Transverse colon (tissue), 4 donors: ENCODE results near the gene MOB2. TPM values are rescaled to one million over a fixed set of nuclear protein-coding genes. Genes with fewer than 3 reads are reported as not detected.

Experiments used
- DNase-seq: peaks from one replicate; pipeline ENCODE4 v3.0.0-alpha.2; 2019
- H3K27ac ChIP-seq, 4 donors: fragments of 200-600 bp; sonication (generic); 2 replicates each; pipeline ENCODE4 v1.5.1; 2016 to 2018; ENCODE audit warnings: inconsistent platforms in 4 of 4
- H3K27me3 ChIP-seq: fragments of 200-600 bp; sonication (generic); 2 replicates; pipeline ENCODE4 v1.5.1; 2017; ENCODE audit warnings: inconsistent platforms
- H3K36me3 ChIP-seq, 4 donors: fragments of 200-600 bp; sonication (generic); 2 replicates each; pipeline ENCODE4 v1.5.1; 2017 to 2019; ENCODE audit warnings: inconsistent platforms in 4 of 4
- H3K4me1 ChIP-seq, 4 donors: fragments of 200-600 bp; sonication (generic); 2 replicates each; pipeline ENCODE4 v1.5.1; 2017 to 2020; ENCODE audit warnings: inconsistent platforms in 4 of 4
- H3K4me3 ChIP-seq, 4 donors: fragments of 200-600 bp; sonication (generic); 1 replicate in 1 of 4; 2 replicates in 3 of 4; pipeline versions ENCODE4 v1.5.1 to v1.6.1; 2017 to 2019; ENCODE audit warnings: inconsistent platforms in 4 of 4
- H3K9me3 ChIP-seq, 2 donors: fragments of 200-600 bp; sonication (generic); 2 replicates each; pipeline ENCODE4 v1.5.1; 2017 to 2019; ENCODE audit warnings: inconsistent platforms in 2 of 2
- CTCF ChIP-seq, 5 experiments: fragments of 200-600 bp in 3 of 5; fragments of 450-650 bp in 2 of 5; sonication (generic) in 3 of 5; IDR thresholded peaks; 1 replicate in 2 of 5; 2 replicates in 3 of 5; pipeline ENCODE4 v1.5.1; 2016 to 2017; ENCODE audit warnings: antibody characterized with exemption in 5 of 5, inconsistent platforms in 3 of 5, mild to moderate bottlenecking in 2 of 5, moderate library complexity in 1 of 5
- EP300 ChIP-seq: sonication (generic); formaldehyde crosslinking; IDR thresholded peaks from one replicate; pipeline ENCODE4 v1.6.1; 2017; ENCODE audit warnings: antibody characterized with exemption, low read depth
- POLR2A ChIP-seq: fragments of 450-650 bp; IDR thresholded peaks from one replicate; pipeline ENCODE4 v1.6.1; 2016; ENCODE audit warnings: antibody characterized with exemption, mild to moderate bottlenecking, moderate library complexity
- POLR2AphosphoS5 ChIP-seq, 3 donors: sonication (generic); formaldehyde crosslinking; IDR thresholded peaks; one replicate each; pipeline ENCODE4 v1.6.1; 2016; ENCODE audit warnings: antibody characterized with exemption in 3 of 3
- WGBS, 2 donors: methylation state at CpG; one replicate each; pipeline ENCODE4 v1.1.5; 2018; ENCODE audit warnings: low coverage in 1 of 2; 5-methylcytosine and 5-hydroxymethylcytosine counted together
- in situ Hi-C, 4 donors: fragments of 200-750 bp; cut with MboI; loops; one replicate each; pipeline versions ENCODE4 v1.15.0 to v1.15.1; 2017; ENCODE audit warnings: low sequenced_read_pairs in 3 of 4, low pct_ligation_motif_present in 1 of 4, low pct_unique_long_range_greater_than_20kb in 1 of 4
- intact Hi-C: fragments of 100-400 bp; cut with DNase I; formaldehyde crosslinking; loops from one replicate; pipeline ENCODE4 v1.15.1; 2023; ENCODE audit warnings: low total_unique reads
- total RNA-seq, 4 donors: library from RNA; depleted of rRNA; stranded (reverse); fragments of >200 nt; gene quantifications; one replicate each; pipeline ENCODE4 v1.1.0, GENCODE V29; 2016

MOB2 gene
- total RNA-seq, 4 donors from 2014 or later: 22.8 to 56.7 (median 42.4) TPM

- Histone ChIP-seq H3K9me3 (no peaks in the 10 kb centered on the region), H3K4me1 (peaks cover 48 to 84% (median 59%) of the 10 kb centered on the region in 4 donors), H3K4me3 (no peak overlapping the region), H3K27ac (peak overlapping the region; percentile 81 to 92 (median 84)), H3K36me3 (peaks cover 0 to 16% (median 7%) of the 10 kb centered on the region in 4 donors), H3K27me3 (no peaks in the 10 kb centered on the region)
- TF ChIP-seq EP300 (no peak), POLR2AphosphoS5 (IDR thresholded peaks at IDR 0.05) (no peak), POLR2A (no peak), CTCF (IDR thresholded peaks at IDR 0.05) (no peak)
- no peak for DNase-seq
- WGBS, 2 donors: 77% methylated on average over 32 of the region's 32 CpGs; no CpG with 5 or more reads in 1 of the 2 donors
- in situ Hi-C loops: no loop called here
- intact Hi-C loops: no loop called here
These were observed 3.8 kb downstream of the MOB2 start for GRCh38 chr11:1482581-1483444.

DNA sequence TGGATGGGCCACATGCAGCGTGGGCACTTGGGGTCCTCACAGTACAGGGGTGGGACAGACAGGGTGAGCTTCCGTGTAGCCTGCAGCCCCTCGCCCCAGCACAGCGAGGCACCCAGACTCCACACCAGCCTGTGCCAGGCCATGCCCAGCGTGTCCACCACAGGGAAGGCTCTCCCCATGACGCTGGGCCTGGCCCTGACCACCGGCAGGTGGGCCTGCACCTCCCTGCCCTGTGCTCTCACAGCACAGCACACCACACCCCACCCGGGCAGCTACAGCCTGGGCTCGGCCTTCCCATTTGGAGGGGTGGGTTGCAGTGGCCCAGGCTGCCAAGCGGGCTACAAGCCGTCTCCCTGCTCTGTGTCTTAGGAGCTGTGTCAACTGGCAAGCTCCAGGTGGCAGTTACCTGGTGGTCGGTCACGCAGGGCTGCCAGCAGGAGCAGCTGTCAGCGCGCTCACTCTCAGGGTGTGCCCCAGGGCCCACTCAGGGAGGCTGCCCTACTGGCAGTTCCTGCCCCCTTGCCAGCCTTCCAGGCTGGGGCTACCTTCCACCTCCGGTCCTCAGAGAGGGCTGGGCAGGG is 4.6 kb downstream of the MOB2 start:
- DNase-seq: no peak
- 86% methylated on average over 11 of the region's 16 CpGs; no CpG with 5 or more reads in 1 of the 2 donors for WGBS, 2 donors
- intact Hi-C loops (no loop called here), in situ Hi-C loops (no loop called here)
- Histone ChIP-seq H3K27ac (peak overlapping the region; percentile 81 to 92 (median 84)), H3K4me3 (no peak overlapping the region), H3K4me1 (peaks cover 39 to 75% (median 51%) of the 10 kb centered on the region in 4 donors), H3K36me3 (peaks cover 0 to 16% (median 8%) of the 10 kb centered on the region in 4 donors), H3K27me3 (no peaks in the 10 kb centered on the region), H3K9me3 (no peaks in the 10 kb centered on the region)
- no peak for TF ChIP-seq EP300
- no peak for TF ChIP-seq POLR2A
- TF ChIP-seq CTCF (IDR thresholded peaks at IDR 0.05): no peak
- no peak for TF ChIP-seq POLR2AphosphoS5 (IDR thresholded peaks at IDR 0.05)

- Histone ChIP-seq H3K4me1 (peaks cover 34 to 70% (median 46%) of the 10 kb centered on the region in 4 donors), H3K36me3 (peaks cover 0 to 17% (median 8%) of the 10 kb centered on the region in 4 donors), H3K27ac (peak overlapping the region; percentile 81 to 92 (median 84)), H3K27me3 (no peaks in the 10 kb centered on the region), H3K9me3 (no peaks in the 10 kb centered on the region), H3K4me3 (no peak overlapping the region)
- intact Hi-C loops: no loop called here
- in situ Hi-C loops: no loop called here
- DNase-seq: no peak
- 66 to 75% methylated on average over 2 of the region's 2 CpGs for WGBS, 2 donors
- no peak for TF ChIP-seq POLR2A
- TF ChIP-seq POLR2AphosphoS5 (IDR thresholded peaks at IDR 0.05): peak in 1 of 3 donors; percentile 6
These were observed 5.1 kb downstream of the MOB2 start for GRCh38 chr11:1481483-1481825.

DNA sequence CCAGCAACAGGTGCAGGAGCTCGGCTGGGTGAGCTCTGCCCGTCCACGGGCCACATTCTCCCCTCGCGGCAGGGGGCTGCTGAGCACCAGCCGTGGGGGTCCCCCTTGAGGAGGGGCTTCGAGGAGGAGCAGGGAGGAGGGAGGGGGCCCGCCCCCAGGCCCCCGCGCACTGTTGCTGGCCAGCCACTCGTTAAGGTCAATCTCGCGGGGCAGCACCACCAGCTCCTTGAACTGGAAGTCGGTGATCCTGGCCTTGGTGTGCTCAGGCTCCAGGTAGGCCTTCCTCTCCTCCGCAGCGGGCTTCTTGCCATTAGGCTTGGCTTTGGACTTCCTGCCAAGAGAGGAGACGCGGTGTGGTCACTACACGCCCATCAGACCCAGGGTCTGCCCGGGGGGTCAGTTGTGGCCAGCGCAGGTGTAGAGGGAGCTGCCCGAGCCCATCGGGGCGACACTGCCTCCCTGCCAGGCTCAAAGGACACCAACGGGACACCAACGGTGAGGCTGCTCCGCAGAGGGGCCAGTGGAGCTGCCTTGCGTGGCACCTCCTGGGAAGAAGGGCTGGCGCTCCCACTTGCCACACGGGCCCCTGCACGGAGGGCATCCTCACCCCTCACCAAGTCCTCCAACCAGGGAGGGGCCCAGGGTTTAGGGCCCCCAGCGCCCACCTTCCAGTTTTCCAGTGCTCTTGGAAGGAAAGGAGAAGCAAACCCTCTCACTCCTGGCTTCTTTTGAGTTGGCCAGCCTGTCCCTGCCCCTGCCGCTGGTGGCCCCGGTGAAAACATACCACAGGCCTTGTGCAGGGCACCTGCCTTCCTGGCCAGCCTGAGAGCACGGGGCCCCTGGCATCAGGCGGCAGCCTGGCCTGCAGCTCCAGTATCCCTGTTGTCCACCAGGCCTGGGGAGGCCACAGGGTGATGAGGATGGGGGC is 5.8 kb downstream of the MOB2 start:
- 91% methylated on average over 29 of the region's 36 CpGs; no CpG with 5 or more reads in 1 of the 2 donors for WGBS, 2 donors
- no peak for TF ChIP-seq CTCF (IDR thresholded peaks at IDR 0.05)
- no peak for TF ChIP-seq POLR2AphosphoS5 (IDR thresholded peaks at IDR 0.05)
- no peak for TF ChIP-seq EP300
- no peak for TF ChIP-seq POLR2A
- Histone ChIP-seq H3K9me3 (no peaks in the 10 kb centered on the region), H3K4me3 (no peak overlapping the region), H3K36me3 (peaks cover 0 to 24% (median 11%) of the 10 kb centered on the region in 4 donors), H3K27me3 (no peaks in the 10 kb centered on the region), H3K4me1 (peaks cover 29 to 64% (median 39%) of the 10 kb centered on the region in 4 donors), H3K27ac (peak overlapping the region; percentile 81 to 92 (median 84))
- intact Hi-C loops: no loop called here
- in situ Hi-C loops: no loop called here
- DNase-seq: no peak
